Subcutaneous abdominal adipose tissue (tissue), 5 donors: ENCODE measurements around the gene EFEMP2.

Source experiments
- H3K27ac ChIP-seq: one replicate; pipeline ENCODE4 v1.7.0; 2013; ENCODE audit warnings: low read depth, mild to moderate bottlenecking, inconsistent platforms, low read length, moderate library complexity
- H3K27me3 ChIP-seq, 5 donors: one replicate each; pipeline ENCODE4 v1.7.0; 2013; ENCODE audit warnings: low read length in 5 of 5, inconsistent platforms in 1 of 5; ENCODE audit not compliant: control insufficient read depth in 5 of 5, insufficient read depth in 4 of 5
- H3K36me3 ChIP-seq, 5 donors: one replicate each; pipeline ENCODE4 v1.7.0; 2013; ENCODE audit warnings: low read length in 5 of 5; ENCODE audit not compliant: control insufficient read depth in 5 of 5, insufficient read depth in 5 of 5
- H3K4me1 ChIP-seq, 5 donors: one replicate each; pipeline ENCODE4 v1.7.0; 2013; ENCODE audit warnings: low read length in 5 of 5, mild to moderate bottlenecking in 3 of 5, moderate library complexity in 1 of 5; ENCODE audit not compliant: control insufficient read depth in 5 of 5, insufficient read depth in 5 of 5
- H3K4me3 ChIP-seq, 5 donors: one replicate each; pipeline ENCODE4 v1.7.0; 2013; ENCODE audit warnings: low read length in 5 of 5, low read depth in 1 of 5
- H3K9ac ChIP-seq, 5 donors: one replicate each; pipeline ENCODE4 v1.7.0; 2013; ENCODE audit warnings: low read length in 5 of 5, mild to moderate bottlenecking in 4 of 5, moderate library complexity in 3 of 5
- H3K9me3 ChIP-seq, 5 donors: one replicate each; pipeline ENCODE4 v1.7.0; 2013; ENCODE audit warnings: low read length in 5 of 5; ENCODE audit not compliant: control insufficient read depth in 5 of 5
- donor health status: healthy.
- donor health status: healthy.
- donor health status: healthy.
- donor health status: healthy.
- donor health status: healthy.

EFEMP2 gene

DNA sequence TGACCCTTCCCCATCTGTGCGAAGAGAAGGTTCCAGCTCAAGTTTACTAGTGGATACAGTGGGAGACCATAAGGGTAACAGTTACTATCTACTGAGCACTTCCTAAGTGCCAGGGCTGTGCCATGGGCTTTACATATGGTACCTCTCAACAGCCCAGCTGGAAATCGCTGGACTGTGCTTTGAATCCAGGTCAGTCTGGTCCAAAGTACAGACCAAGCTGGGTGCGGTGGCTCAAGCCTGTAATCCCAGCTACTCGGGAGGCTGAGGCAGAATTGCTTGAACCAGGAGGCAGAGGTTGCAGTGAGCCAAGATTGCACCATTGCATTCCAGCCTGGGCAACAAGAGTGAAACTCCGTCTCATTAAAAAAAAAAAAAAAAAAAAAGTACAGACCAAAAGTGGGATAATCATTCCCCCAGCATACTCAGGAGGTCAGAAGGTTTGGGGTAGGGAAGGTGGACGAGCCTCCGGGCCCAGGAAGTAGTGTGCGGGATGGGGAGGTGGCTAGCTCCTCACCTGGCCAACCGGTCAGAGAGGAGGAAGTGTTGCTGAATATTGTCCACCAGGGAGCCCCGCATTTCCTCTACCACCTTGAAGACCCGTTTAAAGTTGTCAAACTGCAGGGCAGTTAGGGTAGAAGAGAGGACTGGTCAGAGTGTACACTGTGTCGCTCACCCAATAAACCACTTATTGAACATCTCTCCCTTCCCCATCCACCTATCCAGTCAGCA, 13.4 kb upstream of the EFEMP2 start:
- Histone ChIP-seq H3K27ac (no peak overlapping the region), H3K36me3 (peaks cover 5 to 44% (median 34%) of the 10 kb centered on the region in 5 donors), H3K4me1 (peaks cover 4 to 36% (median 34%) of the 10 kb centered on the region in 5 donors)

DNA sequence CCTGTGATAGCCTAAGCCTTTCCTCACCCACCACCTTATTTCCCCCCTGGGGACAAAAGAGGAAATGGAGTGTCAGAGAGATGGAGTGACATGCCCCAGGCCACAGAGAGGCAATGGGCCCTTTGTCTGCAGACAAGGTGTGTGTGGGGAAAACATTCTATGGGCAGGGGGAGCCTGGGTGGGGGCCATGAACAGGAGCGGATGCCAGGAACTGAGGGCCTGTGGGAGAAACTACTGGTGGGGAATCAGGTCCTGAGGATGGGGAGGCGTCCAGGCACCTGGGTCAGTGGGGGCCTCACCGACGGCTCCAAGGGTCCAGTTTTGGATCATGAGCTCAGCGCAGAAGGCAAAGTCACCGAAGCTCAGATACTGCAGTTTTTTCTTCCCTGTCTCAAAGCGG, 12.6 kb upstream of the EFEMP2 start:
- Histone ChIP-seq H3K9me3 (no peaks in the 10 kb centered on the region), H3K4me1 (peaks cover 4 to 31% (median 28%) of the 10 kb centered on the region in 5 donors), H3K36me3 (peaks cover 5 to 44% (median 34%) of the 10 kb centered on the region in 5 donors), H3K27me3 (no peaks in the 10 kb centered on the region), H3K4me3 (no peak overlapping the region), H3K27ac (no peak overlapping the region), H3K9ac (no peak overlapping the region)

More for the DNA sequence above, 13.4 kb upstream of the EFEMP2 start:
- H3K9ac ChIP-seq, result no peak overlapping the region
- no peak overlapping the region for H3K4me3 ChIP-seq
- no peaks in the 10 kb centered on the region for H3K9me3 ChIP-seq
- H3K27me3 ChIP-seq, result no peaks in the 10 kb centered on the region

DNA sequence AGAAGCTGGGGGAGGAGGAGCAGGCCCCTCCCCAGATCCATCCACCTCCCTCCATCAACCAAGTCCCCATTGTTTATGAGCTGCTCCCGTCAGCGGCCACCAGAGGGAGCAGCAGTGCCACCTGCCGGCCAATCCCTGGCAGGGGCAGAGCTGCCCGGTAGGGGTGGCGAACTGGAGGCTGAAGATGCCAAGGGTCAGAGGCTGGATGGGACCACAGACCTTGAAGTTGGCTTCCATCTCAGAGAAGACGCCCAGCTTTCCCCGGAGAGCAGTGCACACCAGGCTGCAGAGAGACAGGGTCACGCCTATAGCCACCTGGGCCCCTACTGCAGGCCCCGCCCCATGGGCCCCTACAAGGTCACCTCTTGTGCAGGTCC, 12.1 kb upstream of the EFEMP2 start:
- peaks cover 5 to 44% (median 34%) of the 10 kb centered on the region in 5 donors for H3K36me3 ChIP-seq
- H3K4me1 ChIP-seq, result peaks cover 2 to 26% (median 23%) of the 10 kb centered on the region in 5 donors
- no peak overlapping the region for H3K4me3 ChIP-seq
- H3K9ac ChIP-seq, result peak overlapping the region in 1 of 5 donors; percentile 20
- H3K27me3 ChIP-seq, result no peaks in the 10 kb centered on the region
- no peaks in the 10 kb centered on the region for H3K9me3 ChIP-seq
- H3K27ac ChIP-seq, result no peak overlapping the region

- Histone ChIP-seq H3K27me3 (no peaks in the 10 kb centered on the region), H3K9ac (no peak overlapping the region), H3K4me3 (no peak overlapping the region), H3K4me1 (peaks cover 0 to 19% (median 17%) of the 10 kb centered on the region in 5 donors), H3K9me3 (no peaks in the 10 kb centered on the region), H3K27ac (no peak overlapping the region), H3K36me3 (peaks cover 5 to 44% (median 34%) of the 10 kb centered on the region in 5 donors)
These were observed 11.5 kb upstream of the EFEMP2 start for GRCh38 chr11:65883786-65884715.

DNA sequence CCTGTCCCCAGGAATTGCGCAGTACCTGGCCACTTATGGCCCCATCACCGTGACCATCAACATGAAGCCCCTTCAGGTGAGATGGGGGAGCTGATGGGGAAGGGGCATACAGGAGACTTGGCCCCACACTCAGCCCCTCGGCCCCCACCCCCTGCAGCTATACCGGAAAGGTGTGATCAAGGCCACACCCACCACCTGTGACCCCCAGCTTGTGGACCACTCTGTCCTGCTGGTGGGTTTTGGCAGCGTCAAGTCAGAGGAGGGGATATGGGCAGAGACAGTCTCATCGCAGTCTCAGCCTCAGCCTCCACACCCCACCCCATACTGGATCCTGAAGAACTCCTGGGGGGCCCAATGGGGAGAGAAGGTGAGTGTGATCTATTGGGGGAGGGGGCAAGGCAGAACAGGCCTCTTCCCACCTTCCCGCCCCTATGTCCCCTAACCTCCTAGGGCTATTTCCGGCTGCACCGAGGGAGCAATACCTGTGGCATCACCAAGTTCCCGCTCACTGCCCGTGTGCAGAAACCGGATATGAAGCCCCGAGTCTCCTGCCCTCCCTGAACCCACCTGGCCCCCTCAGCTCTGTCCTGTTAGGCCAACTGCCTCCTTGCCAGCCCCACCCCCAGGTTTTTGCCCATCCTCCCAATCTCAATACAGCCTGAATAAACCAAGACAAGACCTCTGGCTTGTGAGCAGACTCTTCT, 10.6 kb upstream of the EFEMP2 start:
- Histone ChIP-seq H3K4me1 (peaks cover 0 to 14% (median 11%) of the 10 kb centered on the region in 5 donors), H3K27me3 (no peaks in the 10 kb centered on the region), H3K9me3 (no peaks in the 10 kb centered on the region), H3K36me3 (peaks cover 5 to 44% (median 34%) of the 10 kb centered on the region in 5 donors), H3K9ac (no peak overlapping the region), H3K4me3 (no peak overlapping the region), H3K27ac (no peak overlapping the region)

GRCh38 chr11:65882120-65883057, 9.8 kb upstream of the EFEMP2 start:
- Histone ChIP-seq H3K36me3 (peaks cover 5 to 44% (median 34%) of the 10 kb centered on the region in 5 donors), H3K9ac (no peak overlapping the region), H3K9me3 (no peaks in the 10 kb centered on the region), H3K4me3 (no peak overlapping the region), H3K27me3 (no peaks in the 10 kb centered on the region), H3K4me1 (peaks cover 0 to 6% (median 3%) of the 10 kb centered on the region in 5 donors), H3K27ac (no peak overlapping the region)

- H3K4me1 ChIP-seq, result peaks cover 0 to 4% (median 0%) of the 10 kb centered on the region in 5 donors
- no peaks in the 10 kb centered on the region for H3K9me3 ChIP-seq
- H3K27ac ChIP-seq, result no peak overlapping the region
- H3K27me3 ChIP-seq, result no peaks in the 10 kb centered on the region
- peaks cover 0 to 36% (median 26%) of the 10 kb centered on the region in 5 donors for H3K36me3 ChIP-seq
- H3K9ac ChIP-seq, result peak overlapping the region in 1 of 5 donors; percentile 23
- H3K4me3 ChIP-seq, result no peak overlapping the region
These were observed 8.3 kb upstream of the EFEMP2 start for GRCh38 chr11:65880844-65881421.

- H3K4me3 ChIP-seq, result no peak overlapping the region
- H3K9ac ChIP-seq, result no peak overlapping the region
- peaks cover 0 to 27% (median 24%) of the 10 kb centered on the region in 5 donors for H3K36me3 ChIP-seq
- H3K4me1 ChIP-seq, result peaks cover 0 to 4% (median 0%) of the 10 kb centered on the region in 5 donors
- H3K27me3 ChIP-seq, result no peaks in the 10 kb centered on the region
- no peaks in the 10 kb centered on the region for H3K9me3 ChIP-seq
- H3K27ac ChIP-seq, result no peak overlapping the region
These were observed 7.4 kb upstream of the EFEMP2 start for GRCh38 chr11:65880027-65880426.

- peaks cover 0 to 24% (median 21%) of the 10 kb centered on the region in 5 donors for H3K36me3 ChIP-seq
- no peaks in the 10 kb centered on the region for H3K27me3 ChIP-seq
- H3K4me3 ChIP-seq, result no peak within 1 kb of the TSS
- no peaks in the 10 kb centered on the region for H3K4me1 ChIP-seq
- no peak within 1 kb of the TSS for H3K27ac ChIP-seq
- no peaks in the 10 kb centered on the region for H3K9me3 ChIP-seq
- H3K9ac ChIP-seq, result no peak within 1 kb of the TSS
These were observed 7.0 kb upstream of the EFEMP2 start, which contains the start of gene CTSW for GRCh38 chr11:65879617-65880016. Gene CTSW, plus strand, starts transcription at chr11:65879837. Its CDS starts 18 bp downstream, at chr11:65879855.
